Upper lobe of right lung (tissue), 1 donor: ENCODE measurements around the gene PRR16. TPM values are rescaled to one million over a fixed set of nuclear protein-coding genes. Genes with fewer than 3 reads are reported as not detected.

Source experiments
- ATAC-seq: fragments of 200-7000 bp; cut with Tn5 transposase; one replicate; pipeline ENCODE4 v1.9.1; 2020; ENCODE audit warnings: mild to moderate bottlenecking, moderate library complexity
- DNase-seq: peaks from one replicate; pipeline ENCODE4 v3.0.0-alpha.2; 2020
- H3K27ac ChIP-seq: fragments of 200-600 bp; one replicate; pipeline ENCODE4 v1.8.0; 2022
- H3K27me3 ChIP-seq: fragments of 200-600 bp; one replicate; pipeline ENCODE4 v1.8.0; 2022; ENCODE audit warnings: mild to moderate bottlenecking
- H3K36me3 ChIP-seq: fragments of 200-600 bp; one replicate; pipeline ENCODE4 v1.8.0; 2022
- H3K4me1 ChIP-seq: fragments of 200-600 bp; one replicate; pipeline ENCODE4 v1.8.0; 2022
- H3K4me3 ChIP-seq: fragments of 200-600 bp; one replicate; pipeline ENCODE4 v1.8.0; 2022; ENCODE audit warnings: mild to moderate bottlenecking
- H3K9me3 ChIP-seq: fragments of 200-600 bp; one replicate; pipeline ENCODE4 v1.8.0; 2022
- CTCF ChIP-seq: fragments of 200-600 bp; IDR thresholded peaks from one replicate; pipeline ENCODE4 v1.8.0; 2022; ENCODE audit warnings: antibody characterized with exemption
- intact Hi-C: fragments of 100-400 bp; cut with DNase I; formaldehyde crosslinking; loops from one replicate; pipeline ENCODE4 v1.11.0; 2022
- total RNA-seq: library from RNA; stranded (reverse); fragmentation: NEBNext Ultra II Directional; extraction: Animal tissue kit (Norgen Biotek cat#: 25700); gene quantifications from one replicate; pipeline ENCODE4 v1.2.1, GENCODE V29; 2021
- donor health status: DM: no; HTN: yes; CAD: no; lungs with severe emphysema.

The PRR16 gene
- total RNA-seq, 1 donor from 2014 or later: 3.1 TPM

GRCh38 chr5:120504057-120504456 lies 40.0 kb downstream of the PRR16 start:
- Histone ChIP-seq H3K4me3 (no peak overlapping the region), H3K4me1 (no peaks in the 10 kb centered on the region), H3K9me3 (no peaks in the 10 kb centered on the region), H3K27ac (no peak overlapping the region), H3K36me3 (no peaks in the 10 kb centered on the region), H3K27me3 (no peaks in the 10 kb centered on the region)
- DNase-seq: no peak
- intact Hi-C loops: no loop called here
- no peak for ATAC-seq
- TF ChIP-seq CTCF: no peak

- no peak for ATAC-seq
- Histone ChIP-seq H3K27me3 (no peaks in the 10 kb centered on the region), H3K27ac (no peak overlapping the region), H3K9me3 (no peaks in the 10 kb centered on the region), H3K4me1 (no peaks in the 10 kb centered on the region), H3K36me3 (no peaks in the 10 kb centered on the region), H3K4me3 (no peak overlapping the region)
- no peak for TF ChIP-seq CTCF
- DNase-seq: no peak
- intact Hi-C loops: no loop called here
These were observed 43.1 kb downstream of the PRR16 start for GRCh38 chr5:120507197-120507596.

- no peak for TF ChIP-seq CTCF
- DNase-seq: no peak
These were observed 43.8 kb downstream of the PRR16 start for GRCh38 chr5:120507800-120508463.

GRCh38 chr5:120509053-120509452 lies 45.0 kb downstream of the PRR16 start:
- H3K36me3 ChIP-seq: no peaks in the 10 kb centered on the region
- DNase-seq (no peak), ATAC-seq (no peak)
- H3K27me3 ChIP-seq: no peaks in the 10 kb centered on the region
- H3K27ac ChIP-seq: no peak overlapping the region
- intact Hi-C loops: no loop called here
- H3K4me3 ChIP-seq: no peak overlapping the region
- TF ChIP-seq CTCF: no peak
- no peaks in the 10 kb centered on the region for H3K9me3 ChIP-seq
- no peaks in the 10 kb centered on the region for H3K4me1 ChIP-seq

More at GRCh38 chr5:120507800-120508463, 43.8 kb downstream of the PRR16 start:
- ATAC-seq: no peak
- H3K27ac ChIP-seq: no peak overlapping the region
- no peaks in the 10 kb centered on the region for H3K36me3 ChIP-seq
- no peaks in the 10 kb centered on the region for H3K9me3 ChIP-seq
- no peaks in the 10 kb centered on the region for H3K4me1 ChIP-seq
- no peaks in the 10 kb centered on the region for H3K27me3 ChIP-seq
- intact Hi-C loops: no loop called here
- no peak overlapping the region for H3K4me3 ChIP-seq

GRCh38 chr5:120510098-120510637 lies 46.1 kb downstream of the PRR16 start:
- DNase-seq: no peak
- H3K4me3 ChIP-seq: no peak overlapping the region
- intact Hi-C loops: no loop called here
- no peak for TF ChIP-seq CTCF
- no peaks in the 10 kb centered on the region for H3K9me3 ChIP-seq
- no peaks in the 10 kb centered on the region for H3K36me3 ChIP-seq
- H3K27ac ChIP-seq: no peak overlapping the region
- no peaks in the 10 kb centered on the region for H3K4me1 ChIP-seq
- H3K27me3 ChIP-seq: no peaks in the 10 kb centered on the region
- ATAC-seq: no peak
